HG03175 (cell line): ENCODE measurements around the gene RARRES1.
A peak's percentile ranks its signal among the peaks of the same experiment; 100 is the strongest.
"Not testable (repeated sequence)": the region's sequence is repeated elsewhere in the genome, so short reads cannot be mapped to it uniquely, and the experiment has no call there.

ENCODE experiments used
- ATAC-seq: cut with Tn5 transposase; IDR thresholded peaks from one replicate; pipeline ENCODE4 v1.9.1; 2021; ENCODE audit warnings: mild to moderate bottlenecking, moderate library complexity; ENCODE audit not compliant: unreplicated experiment

Gene RARRES1

GRCh38 chr3:158700559-158700958, 31.7 kb downstream of the RARRES1 start:
- no peak for ATAC-seq

GRCh38 chr3:158696618-158697017, 35.6 kb downstream of the RARRES1 start:
- no peak for ATAC-seq

DNA sequence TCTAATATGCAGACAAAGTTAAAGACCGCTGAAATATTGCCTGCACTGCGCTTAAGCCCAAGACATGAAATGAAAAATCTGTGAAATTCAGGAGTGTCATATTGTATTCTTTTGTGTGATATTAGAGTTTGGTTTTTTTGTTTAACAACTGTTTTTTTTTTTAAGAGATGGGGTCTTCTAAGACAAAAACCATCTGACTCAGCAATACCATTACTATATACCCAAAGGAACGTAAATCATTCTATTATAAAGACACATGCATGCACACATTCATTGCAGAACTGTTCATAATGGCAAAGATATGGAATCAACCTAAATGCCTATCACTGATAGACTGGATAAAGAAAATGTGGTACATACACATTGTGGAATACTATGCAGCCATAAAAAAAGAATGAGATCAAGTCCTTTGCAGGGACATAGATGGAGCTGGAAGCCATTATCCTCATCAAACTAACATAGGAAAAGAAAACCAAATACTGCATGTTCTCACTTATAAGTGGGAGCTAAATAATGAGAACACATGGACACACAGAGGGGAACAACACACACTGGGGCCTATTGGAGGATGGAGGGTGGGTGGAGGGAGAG, 38.3 kb downstream of the RARRES1 start:
- not testable (repeated sequence) for ATAC-seq

DNA sequence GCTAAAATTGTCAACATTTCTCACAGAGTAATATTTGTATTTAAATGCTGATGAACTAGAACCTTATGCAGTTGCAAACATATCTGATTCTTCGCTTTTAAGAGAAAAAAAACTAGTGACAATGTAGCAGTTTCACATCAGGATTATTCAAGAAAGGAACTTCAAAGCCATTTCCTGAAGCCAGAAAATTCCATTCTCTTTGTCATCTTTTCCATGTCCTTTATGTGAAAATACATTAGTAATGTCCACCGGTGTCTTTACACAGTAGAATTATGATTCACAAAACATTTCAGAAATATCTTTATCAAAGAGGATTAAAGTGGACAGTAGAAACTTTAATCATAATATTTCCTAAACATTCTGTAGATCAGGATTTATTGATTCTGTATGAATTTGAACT, 47.1 kb downstream of the RARRES1 start:
- no peak for ATAC-seq

DNA sequence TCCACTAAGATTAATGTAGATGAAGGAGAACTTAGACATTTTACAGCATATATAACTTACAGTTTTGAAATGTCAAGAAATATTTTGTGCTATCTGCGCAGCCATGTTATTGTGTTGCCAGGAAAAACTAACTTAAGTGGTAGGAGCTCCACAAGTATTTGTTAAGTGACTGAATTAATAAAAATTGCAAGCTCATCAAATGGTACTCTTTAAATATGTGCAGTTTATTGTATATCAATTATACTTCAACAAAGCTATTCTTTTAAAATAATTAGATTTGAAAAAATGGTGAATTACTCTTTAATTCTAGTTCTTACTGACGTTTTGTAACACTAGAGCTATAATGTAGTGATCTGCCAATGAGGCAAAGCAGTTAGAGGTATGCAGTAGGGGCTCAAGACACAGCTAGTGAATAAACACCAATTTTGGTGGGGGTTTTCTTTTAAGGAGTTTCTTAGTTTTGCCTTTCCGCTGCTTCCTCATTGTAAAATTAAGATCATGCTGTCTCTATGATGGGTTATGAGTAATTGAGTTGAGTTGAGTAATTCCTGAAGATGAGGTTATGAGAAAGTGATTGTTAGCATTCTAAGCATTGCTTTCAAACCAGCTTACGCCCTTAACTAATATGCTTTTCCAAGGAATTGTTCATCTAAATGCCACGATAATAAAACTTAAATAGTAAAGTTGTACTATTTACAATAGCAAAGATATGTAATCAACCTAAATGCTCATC, 48.9 kb downstream of the RARRES1 start:
- ATAC-seq, result no peak

- no peak for ATAC-seq
Observed at GRCh38 chr3:158680861-158681260, 51.4 kb downstream of the RARRES1 start.

DNA sequence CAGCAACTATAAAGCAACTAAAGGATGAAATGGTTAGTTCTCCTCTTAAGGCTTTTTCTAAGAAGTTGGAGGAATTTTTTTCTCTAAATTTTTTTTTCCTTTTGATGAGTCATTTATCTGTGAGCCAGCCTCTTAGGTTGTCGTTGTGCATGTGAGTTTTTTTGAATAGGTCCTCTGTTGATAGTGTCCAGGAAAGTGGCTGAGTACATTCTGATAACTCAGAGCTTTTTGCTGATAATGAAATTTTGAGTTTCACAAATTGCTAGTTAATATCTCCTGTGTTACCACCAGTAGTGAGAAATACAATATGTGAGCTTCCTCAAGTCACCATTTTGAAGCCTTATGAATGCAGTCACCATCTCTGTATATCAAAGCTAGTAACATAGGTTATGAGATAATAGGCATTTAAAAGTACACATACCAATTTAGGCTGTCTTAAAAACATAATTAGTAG, 52.7 kb downstream of the RARRES1 start:
- no peak for ATAC-seq

- no peak for ATAC-seq
Observed at GRCh38 chr3:158678687-158679086, 53.6 kb downstream of the RARRES1 start.

- ATAC-seq, result peak; percentile 99
Observed at GRCh38 chr3:158672215-158673176, 59.8 kb downstream of the RARRES1 start, which contains the start of gene LXN. Gene LXN, minus strand, starts transcription at chr3:158672648. Its CDS starts 170 bp downstream, at chr3:158672478.

DNA sequence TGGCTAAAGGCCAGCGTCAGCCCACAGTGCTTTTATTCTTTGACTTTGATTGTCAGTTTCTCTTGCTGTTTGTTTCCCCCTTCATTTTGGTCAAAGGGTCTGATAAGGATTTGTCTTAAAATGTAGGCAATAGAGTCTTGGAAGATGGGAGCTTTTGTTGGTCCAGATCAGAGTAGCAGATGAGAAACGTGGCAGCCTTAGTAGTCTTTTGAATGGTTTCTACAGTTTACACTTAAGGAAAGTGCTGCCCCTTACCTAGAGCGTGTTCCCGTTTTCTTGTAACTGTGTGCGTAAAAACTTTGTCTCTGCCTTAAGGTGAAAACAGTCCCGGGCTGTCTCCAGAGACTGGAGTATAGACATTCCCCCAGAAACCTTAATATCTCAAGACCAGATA, 60.4 kb downstream of the RARRES1 start:
- ATAC-seq, result no peak

DNA sequence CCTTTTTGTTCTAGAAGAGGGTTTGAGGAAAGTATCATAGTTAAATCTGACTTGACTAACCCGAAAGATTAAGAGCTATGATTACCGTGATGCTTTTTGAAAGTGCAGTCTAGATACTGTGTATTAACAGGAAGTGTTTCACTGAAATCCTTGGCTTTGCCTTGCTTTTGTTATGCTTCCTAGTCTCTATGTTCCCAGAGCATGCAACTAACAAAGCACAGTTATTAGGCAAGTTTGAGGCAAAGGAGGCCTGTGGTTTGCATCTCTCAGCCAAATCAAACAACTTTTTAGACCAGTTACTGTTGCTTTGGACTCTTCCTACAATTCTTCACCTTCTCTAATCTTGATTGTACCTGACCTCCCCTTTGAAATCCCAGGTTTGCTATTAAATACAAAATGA, 63.8 kb downstream of the RARRES1 start:
- no peak for ATAC-seq

- ATAC-seq, result no peak
Observed at GRCh38 chr3:158666416-158666815, 65.8 kb downstream of the RARRES1 start.

DNA sequence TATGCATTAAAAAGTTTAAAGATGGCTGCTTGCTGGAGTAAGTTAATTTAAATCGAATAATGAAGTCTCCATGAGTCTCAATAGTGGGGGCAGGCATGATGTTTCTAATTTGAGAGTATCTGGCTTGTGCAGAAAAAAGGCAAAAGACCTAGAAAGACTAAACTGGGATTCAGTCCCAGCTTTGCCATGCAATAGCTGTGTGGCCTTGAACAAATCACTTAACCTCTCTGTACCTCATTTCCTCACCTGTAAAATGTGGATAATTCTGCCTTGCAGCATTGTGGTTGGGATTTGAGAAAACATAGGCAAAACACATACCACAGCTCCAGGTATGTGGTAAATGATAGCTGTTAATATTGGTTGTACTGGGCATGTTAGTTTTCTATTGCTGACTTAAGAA, 68.4 kb downstream of the RARRES1 start:
- ATAC-seq, result no peak

DNA sequence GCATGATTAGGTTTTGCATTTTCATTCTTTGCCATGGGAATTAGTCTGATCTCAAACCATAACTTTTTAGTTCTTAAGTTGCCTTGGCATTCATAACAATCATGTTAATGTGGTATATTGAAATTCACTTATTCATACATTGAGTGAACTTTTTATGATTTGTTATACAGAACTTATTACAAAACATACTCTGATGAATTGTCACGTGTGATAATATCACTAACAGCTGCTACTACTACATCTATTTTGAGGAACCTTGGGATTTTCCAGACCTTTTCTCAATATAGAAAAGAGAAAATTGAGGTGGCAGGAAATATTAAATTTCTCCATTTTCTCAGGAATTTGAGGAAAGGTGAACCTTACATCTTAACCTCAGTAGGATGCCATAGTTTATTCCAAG, 69.0 kb downstream of the RARRES1 start:
- no peak for ATAC-seq

DNA sequence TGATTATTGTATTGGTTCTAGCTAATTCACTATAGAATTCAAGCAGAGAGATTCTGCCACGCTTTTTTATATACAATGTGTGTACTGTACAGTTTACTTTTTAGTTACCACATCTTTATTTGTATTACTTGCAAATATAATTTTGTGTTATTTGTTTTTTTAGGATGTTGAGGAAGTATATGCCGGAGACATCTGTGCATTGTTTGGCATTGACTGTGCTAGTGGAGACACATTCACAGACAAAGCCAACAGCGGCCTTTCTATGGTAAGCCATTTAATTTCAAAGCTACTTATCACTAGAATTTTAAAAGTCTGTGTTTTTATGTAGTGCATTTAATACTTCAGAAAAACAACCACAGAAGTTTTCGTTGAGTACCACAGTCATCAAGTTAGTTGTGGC, 71.5 kb downstream of the RARRES1 start:
- ATAC-seq, result no peak

GRCh38 chr3:158659454-158660237, 72.6 kb downstream of the RARRES1 start:
- ATAC-seq, result peak; percentile 85

- ATAC-seq, result no peak
Observed at GRCh38 chr3:158658889-158659288, 73.4 kb downstream of the RARRES1 start.

GRCh38 chr3:158652463-158652862, 79.8 kb downstream of the RARRES1 start:
- ATAC-seq, result no peak

DNA sequence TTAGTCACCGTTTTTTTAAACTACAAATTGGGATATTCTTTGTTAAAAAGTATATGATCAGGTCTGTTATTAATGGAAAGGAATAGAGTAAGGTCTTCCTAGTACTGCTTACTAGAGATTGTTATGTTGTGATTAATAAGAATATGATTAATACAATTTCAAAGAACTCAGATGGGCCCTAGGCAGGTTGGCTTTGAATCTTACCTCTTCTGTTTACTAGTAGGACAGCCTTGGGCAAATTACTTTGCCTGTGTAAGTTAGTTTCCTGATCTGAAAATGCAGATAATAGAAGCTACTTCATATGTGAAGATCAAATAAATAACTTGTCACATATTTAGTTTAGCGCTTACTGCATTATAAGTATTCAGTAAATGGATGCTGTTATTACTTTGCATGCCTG, 81.1 kb downstream of the RARRES1 start:
- ATAC-seq, result no peak

GRCh38 chr3:158649791-158650190, 82.5 kb downstream of the RARRES1 start:
- ATAC-seq, result no peak
